H54 (cell line): ENCODE measurements around the gene LIN7A.

Experiments used
- DNase-seq: peaks from one replicate; pipeline ENCODE4 v3.0.0; 2011; ENCODE audit warnings: low spot score, mixed read lengths; ENCODE audit not compliant: insufficient read length
- FAIRE-seq: peaks from 3 replicates; lab custom pipeline; 2011; peaks lifted over from hg19 to GRCh38; lab: Jason Lieb, UNC
- POLR2A ChIP-seq: IDR thresholded peaks from 2 replicates; pipeline ENCODE4 v1.6.1; 2011; ENCODE audit warnings: low read depth, mild to moderate bottlenecking, low read length

The LIN7A gene

DNA sequence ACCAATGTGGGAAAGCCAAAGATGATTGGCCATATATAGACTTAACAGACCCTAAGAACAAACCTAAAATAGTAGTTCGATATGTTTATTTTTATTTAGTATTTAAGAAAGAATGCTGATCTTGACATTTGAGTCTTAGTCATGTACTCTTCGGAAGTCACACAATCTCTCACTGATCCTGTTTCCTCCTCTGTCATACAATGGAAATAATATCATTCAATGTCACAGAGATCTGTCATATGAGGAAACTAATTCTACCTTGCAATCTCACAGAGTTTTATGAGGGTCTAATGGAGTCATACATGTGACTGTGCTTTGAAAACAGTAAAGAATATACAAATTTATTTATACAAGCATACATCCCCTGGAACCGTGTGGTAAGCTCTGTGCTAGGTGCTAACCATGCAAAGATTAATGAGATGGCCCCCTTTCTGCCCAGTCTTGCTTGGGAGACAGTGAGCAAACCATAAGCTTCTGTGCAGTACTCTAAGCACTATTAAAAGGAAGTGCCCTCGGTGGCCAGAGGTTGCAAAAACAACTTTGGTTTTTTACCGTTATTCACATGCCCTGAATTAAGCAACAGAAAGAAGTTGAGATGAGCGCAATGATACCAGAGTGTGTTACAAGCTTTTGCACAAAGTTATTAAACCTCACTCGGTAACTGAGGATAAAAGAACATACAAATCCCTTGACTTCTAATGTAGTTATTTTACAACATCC lies 1.7 kb upstream of the LIN7A start:
- TF ChIP-seq POLR2A = no peak
- DNase-seq (no peak), FAIRE-seq (no peak)

DNA sequence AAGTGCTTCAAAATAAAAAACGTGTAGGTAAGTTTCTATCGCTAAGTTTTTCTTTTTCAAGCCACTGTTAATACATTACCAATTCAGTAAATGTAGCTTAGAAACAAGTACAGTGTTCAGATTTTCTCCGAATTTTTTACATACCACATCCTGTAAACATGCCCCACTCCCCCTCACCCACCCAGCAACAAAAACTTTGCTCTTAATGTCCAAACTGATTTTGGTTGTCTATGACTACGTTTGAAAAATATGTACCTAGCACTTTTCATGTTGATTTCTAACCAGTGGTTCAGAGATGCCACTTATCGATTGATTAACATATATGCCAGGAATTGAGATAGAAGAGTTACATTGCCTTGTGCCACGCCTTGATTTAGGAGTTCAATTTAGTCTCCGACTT lies 663 bp upstream of the LIN7A start:
- no peak for DNase-seq
- no peak for TF ChIP-seq POLR2A
- FAIRE-seq = no peak

DNA sequence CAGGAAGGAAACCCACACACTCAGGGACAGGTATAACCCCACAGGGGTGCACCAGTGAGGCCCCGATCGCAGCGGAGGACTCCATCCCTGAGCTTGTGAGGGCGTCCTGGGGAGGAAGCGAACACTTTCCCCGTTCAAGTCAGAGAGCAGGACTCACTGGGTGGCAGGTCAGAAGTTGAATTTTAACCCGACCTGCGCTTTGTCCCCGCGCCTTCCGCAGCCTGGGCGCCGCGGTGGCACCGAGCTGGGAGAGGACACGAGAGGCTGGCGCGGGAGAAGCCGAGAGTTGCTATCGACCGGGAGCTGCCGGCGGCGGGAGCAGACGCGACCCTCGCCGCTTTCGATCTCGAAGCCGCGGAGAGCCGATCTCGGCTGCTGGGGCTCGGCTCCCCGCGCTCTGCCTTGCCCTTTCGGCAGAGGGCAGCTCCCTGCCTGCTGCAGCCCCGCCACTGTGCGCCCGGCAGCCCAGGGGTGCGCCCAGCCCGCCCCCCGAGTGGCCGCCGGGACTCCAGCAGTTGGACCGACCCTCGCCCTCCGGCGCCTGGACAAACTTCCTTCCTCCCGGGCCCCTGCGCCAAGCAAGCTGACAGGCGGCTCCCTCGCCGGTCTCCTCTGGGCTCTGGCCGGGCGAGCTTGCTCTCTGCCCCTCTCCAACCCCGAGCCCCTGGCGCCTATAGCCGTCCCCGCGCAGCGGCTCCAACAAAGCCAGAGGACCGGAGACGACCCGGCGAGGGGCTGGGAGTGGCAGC lies 918 bp downstream of the LIN7A start:
- no peak for TF ChIP-seq POLR2A
- DNase-seq (peak; percentile 8), FAIRE-seq (no peak)

DNA sequence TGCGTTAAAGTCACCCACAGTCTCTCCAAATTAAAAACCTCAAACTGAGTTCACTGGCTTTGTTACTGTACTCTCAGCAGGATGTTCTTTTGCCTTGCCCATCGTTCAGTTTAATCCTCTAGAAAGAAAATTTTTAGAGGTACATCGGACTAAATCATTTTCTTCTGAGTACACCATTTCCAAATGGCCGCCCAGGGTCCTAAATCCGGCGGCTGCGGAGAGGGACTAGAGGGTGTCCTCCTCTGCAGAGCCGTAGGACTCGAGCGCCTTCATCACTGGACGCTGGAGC lies 1.4 kb downstream of the LIN7A start:
- FAIRE-seq (no peak), DNase-seq (no peak)
- no peak for TF ChIP-seq POLR2A

DNA sequence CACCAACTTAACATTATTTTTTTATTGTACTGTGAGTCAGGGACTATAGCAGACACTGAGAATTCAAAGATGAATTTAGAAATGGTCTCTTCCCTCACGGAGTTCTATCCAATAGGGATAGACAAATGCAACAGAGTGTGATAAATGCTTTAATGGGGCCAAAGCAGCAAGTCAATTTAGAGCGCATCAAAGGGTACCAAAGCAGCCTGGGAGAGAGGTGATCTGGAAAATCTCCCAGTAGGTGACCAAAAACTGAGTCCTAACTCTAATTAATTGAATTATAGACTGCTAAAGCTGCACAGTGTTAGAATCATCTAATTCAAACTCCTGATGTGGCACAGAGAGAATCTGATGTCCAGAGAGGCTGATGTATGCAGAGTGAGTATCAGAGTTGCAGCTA lies 2.6 kb downstream of the LIN7A start:
- FAIRE-seq = no peak
- TF ChIP-seq POLR2A = no peak
- DNase-seq = no peak

DNA sequence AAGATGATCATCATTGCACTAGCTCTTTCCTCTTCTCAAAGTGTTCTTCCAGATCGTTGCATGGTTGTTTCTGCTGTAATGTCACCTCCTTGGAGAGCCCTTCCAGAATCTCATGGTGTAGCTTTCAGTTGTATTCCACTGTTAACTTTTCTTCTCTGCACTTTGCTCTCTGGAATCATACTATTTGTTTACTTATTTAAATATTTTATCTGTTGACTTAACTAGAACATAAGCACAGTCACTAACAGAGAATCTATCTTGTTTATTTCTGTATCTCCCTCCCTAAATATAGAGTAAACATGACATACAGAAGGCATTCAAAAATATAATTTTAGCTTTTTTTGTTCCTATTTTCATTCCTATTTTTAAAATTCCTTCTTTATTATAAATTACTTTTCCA lies 11.8 kb downstream of the LIN7A start:
- FAIRE-seq = no peak
- no peak for TF ChIP-seq POLR2A
- DNase-seq = no peak

DNA sequence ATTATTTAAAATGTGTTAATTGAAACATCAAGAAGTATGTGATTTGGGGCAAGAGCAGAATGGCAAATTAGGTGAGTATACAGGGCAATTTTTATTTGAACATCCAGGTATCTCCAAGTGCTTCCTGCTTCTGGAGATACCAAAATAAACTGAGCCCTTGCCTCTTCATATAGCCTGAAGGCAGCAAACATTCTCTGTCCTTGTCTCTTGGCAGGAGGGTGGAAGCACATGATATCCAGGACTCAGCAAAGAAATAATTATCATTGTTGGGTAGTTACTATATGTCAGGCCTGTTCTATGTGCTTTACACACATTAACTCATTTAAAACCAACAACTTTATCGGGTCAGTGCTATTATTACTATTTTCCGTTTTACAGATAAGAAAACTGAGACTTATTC lies 12.5 kb downstream of the LIN7A start:
- no peak for TF ChIP-seq POLR2A
- DNase-seq (no peak), FAIRE-seq (no peak)

DNA sequence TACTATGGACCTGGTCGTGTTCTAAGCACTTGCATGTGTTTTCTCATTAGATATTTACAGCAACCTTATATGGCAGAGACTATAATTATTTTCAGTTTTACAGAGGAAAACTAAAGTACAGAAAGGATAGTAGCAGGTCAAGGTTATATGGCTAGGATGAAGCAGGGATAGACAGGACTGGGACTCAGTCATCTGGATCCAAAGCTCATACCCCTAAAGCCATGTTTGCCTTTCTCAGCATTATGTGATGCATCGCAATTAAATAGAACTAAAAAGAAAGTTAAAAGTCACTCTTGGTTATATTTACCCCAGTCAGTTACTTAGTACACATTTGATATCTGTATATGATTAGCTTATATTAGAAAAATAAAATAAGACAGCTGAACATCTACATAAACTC lies 13.3 kb downstream of the LIN7A start:
- TF ChIP-seq POLR2A = no peak
- FAIRE-seq = no peak
- no peak for DNase-seq

DNA sequence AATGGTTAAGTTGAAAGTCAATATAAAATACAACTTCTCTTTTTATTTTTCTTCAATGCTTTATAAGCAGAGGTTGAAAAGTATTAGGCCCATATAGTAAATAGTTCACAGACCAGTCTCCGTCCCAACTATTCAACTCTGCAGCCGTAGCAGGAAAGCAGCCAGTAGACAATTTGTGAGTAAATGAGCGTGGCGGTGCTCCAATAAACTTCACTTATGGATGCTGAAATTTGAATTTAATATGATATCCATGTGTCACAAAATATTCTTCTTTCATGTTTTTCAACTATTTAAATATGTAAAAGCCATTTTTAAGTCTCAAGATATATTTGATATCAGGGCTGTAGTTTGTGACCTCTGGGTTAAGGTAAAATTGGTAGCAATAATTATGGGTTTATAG lies 17.7 kb downstream of the LIN7A start:
- TF ChIP-seq POLR2A = no peak
- DNase-seq (no peak), FAIRE-seq (no peak)

DNA sequence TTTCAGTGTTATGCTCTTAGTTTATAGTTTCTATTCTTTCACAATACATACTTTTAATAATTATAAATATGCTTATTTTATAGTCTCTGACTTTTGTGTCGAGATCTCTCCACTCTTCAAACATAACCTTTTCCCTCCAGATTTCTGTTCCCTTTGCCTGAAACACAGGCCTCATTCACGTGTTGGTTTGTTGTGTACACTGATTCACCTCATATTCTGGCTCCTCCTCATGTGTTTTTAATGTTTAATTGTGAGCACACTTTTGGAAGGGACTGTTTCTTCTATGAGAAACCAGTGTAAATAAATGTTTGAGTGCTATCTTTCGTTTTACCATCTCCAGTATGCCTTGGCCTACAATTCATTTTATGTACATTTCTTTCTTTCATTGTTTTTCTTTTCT lies 20.1 kb downstream of the LIN7A start:
- no peak for TF ChIP-seq POLR2A
- DNase-seq = no peak
- no peak for FAIRE-seq

DNA sequence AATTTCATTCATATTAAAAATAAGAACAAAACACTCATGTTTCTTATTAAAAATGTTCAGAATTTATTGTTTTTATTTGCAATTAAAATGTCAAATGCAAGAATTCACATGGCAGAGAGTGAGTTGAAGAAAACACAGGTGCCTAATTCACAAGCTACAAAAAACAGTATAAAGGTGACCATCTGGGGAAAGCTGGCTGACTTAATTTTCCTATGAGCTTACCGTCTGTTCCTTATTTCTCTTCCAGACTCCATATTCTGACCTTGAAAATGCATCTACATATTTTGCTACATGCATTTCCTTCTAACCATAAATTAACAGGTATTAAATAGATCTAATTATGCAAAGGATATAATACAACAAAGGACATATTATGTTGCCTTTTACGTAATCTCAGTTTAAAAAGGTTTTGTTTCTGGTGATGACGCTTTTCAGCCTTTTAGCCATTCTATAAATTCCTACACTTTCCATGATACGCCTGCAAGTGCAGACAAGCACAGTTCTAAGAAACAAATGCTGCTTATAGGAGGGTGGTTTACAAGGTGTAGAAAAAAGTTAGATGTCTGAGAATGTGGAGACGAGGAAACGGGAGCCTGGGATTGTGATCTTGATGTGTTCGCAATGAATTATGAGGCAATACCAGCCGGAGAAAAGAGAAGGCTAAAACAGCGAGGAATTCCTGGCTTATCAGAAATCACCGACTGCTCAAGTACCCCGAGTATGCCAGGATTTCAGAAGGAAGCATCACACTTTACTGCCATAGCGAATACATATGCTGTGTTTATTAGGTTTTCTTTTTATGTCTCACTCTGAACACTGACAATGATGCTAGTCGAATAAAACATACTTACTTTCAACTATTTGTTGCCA lies 24.6 kb downstream of the LIN7A start:
- TF ChIP-seq POLR2A = no peak
- DNase-seq = no peak
- FAIRE-seq = no peak

DNA sequence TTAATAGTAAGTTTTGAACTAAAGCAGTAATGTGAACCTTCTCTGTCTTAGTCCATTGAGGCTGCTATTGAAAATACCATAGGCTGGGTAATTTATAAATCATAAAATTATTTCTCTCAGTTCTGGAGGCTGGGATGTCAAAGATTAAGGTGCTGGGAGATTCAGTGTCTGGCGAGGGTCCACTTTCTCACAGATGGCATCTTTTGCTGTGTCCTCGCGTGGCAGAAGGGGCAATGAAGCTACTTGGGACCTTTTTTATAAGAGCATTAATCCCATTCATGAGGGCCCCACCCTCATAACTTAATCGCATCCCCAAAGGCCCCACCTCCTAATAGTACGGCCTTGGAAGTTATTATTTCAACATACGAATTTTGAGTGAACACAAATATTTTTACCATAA lies 28.4 kb downstream of the LIN7A start:
- no peak for FAIRE-seq
- no peak for TF ChIP-seq POLR2A
- DNase-seq = no peak

DNA sequence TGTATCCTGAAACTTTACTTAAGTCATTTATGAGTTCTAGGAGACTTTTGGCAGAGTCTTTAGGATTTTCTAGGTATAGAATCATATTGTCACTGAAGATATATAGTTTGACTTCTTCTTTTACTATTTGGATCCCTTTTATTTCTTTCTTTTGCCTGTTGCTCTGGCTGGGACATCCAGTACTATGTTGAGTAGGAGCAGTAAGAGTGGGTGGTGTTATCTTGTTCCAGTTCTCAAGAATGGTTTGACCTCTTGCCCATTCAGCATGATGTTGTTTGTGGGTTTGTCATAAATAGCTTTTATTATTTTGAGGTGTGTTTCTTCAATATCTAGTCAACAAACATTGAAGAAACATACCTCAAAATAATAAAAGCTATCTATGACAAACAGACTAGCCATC lies 35.0 kb downstream of the LIN7A start:
- no peak for TF ChIP-seq POLR2A
- FAIRE-seq = no peak
- DNase-seq = no peak

DNA sequence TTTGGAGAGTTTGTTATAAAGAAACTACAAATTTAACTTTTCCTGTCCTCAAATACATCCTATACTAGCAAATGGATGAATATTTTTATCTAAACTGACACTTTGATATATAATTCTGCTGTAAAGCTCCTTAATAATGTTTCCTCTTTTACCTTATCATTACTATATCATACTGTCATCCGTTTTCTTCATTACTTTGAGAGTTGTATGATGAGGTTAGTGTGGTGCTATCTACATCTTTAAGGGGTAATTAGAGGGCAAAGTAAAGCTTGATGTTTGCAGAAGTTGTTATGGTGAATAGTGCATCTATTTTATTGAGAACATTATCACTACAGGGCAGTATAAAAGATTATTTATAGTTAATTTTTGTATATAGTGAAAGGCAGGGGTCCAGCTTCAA lies 36.1 kb downstream of the LIN7A start:
- no peak for DNase-seq
- no peak for FAIRE-seq

DNA sequence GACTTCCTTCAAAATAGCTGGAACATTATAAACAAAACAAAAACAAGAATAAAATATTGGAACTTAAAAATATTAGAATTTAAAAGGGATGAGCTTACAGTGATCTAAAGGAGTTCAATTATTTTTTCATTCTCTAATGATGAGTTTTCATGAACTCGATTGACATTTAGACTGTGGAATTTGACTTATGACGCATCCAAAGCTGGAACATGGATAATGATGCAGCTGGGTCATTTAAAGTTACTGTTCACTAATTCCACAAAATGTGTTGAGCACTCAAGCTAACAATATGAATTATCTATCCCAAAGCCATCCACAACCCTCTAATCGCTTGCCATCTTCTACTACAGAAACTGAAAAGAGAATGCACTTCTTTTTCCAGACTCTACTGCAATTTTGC lies 42.5 kb downstream of the LIN7A start:
- no peak for TF ChIP-seq POLR2A
- DNase-seq = no peak

More for the DNA sequence above, 36.1 kb downstream of the LIN7A start:
- no peak for TF ChIP-seq POLR2A

More for the DNA sequence above, 42.5 kb downstream of the LIN7A start:
- FAIRE-seq = no peak
